ENCODE data around the gene SIGLEC7. TPM values are rescaled to one million over a fixed set of nuclear protein-coding genes. Genes with fewer than 3 reads are reported as not detected.
A peak's percentile ranks its signal among the peaks of the same experiment; 100 is the strongest.

Gene SIGLEC7
- total RNA-seq, 1 donor = not detected

DNA sequence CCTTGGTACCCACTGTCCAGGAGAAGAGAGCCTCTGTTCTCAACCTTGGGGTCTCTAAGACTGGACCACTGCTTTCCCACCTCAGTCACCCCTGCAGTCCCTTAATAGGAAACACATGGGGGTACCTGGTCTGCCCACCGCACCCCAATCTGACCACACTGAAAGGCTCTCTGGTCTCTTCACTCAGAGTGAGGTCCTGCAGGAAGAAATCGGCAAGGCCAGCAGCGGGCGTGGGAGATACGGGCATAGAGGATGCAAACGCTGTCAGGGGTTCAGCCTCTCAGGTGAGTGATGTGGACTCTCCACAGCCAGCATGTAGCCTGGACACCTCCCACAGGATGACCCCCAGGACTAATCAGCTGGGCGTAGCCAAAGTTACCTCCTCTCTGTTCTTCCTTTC is 13.9 kb upstream of the SIGLEC7 start:
- H3K4me2 ChIP-seq (ENCODE audit: insufficient read depth, low read length) = no peak overlapping the region
- H3K9me3 ChIP-seq (ENCODE audit: low read depth, low read length) = no peaks in the 10 kb centered on the region
- no peak overlapping the region for H3K4me3 ChIP-seq (ENCODE audit: insufficient read depth, low read length)
- H3K27ac ChIP-seq (ENCODE audit: low read depth, low read length) = no peak overlapping the region
- TF ChIP-seq, protein P1, sequence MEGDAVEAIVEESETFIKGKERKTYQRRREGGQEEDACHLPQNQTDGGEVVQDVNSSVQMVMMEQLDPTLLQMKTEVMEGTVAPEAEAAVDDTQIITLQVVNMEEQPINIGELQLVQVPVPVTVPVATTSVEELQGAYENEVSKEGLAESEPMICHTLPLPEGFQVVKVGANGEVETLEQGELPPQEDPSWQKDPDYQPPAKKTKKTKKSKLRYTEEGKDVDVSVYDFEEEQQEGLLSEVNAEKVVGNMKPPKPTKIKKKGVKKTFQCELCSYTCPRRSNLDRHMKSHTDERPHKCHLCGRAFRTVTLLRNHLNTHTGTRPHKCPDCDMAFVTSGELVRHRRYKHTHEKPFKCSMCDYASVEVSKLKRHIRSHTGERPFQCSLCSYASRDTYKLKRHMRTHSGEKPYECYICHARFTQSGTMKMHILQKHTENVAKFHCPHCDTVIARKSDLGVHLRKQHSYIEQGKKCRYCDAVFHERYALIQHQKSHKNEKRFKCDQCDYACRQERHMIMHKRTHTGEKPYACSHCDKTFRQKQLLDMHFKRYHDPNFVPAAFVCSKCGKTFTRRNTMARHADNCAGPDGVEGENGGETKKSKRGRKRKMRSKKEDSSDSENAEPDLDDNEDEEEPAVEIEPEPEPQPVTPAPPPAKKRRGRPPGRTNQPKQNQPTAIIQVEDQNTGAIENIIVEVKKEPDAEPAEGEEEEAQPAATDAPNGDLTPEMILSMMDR (IDR thresholded peaks at IDR 0.05; ENCODE audit: extremely low read depth, low read depth, low read length) = no peak
- no peak overlapping the region for H2AFZ ChIP-seq (ENCODE audit: low read length)
- H3K36me3 ChIP-seq (ENCODE audit: insufficient read depth, low read length) = no peaks in the 10 kb centered on the region
- no peaks in the 10 kb centered on the region for H4K20me1 ChIP-seq (ENCODE audit: insufficient read depth, low read length)
- H3K27me3 ChIP-seq (ENCODE audit: insufficient read depth, low read length) = peaks cover 4% of the 10 kb centered on the region
- no peak for DNase-seq (ENCODE audit: insufficient read length, low spot score, missing footprints)
- no peaks in the 10 kb centered on the region for H3K79me2 ChIP-seq (ENCODE audit: insufficient read depth, low read length)
- peaks cover 8% of the 10 kb centered on the region for H3K4me1 ChIP-seq (ENCODE audit: insufficient read depth, low read length)

DNA sequence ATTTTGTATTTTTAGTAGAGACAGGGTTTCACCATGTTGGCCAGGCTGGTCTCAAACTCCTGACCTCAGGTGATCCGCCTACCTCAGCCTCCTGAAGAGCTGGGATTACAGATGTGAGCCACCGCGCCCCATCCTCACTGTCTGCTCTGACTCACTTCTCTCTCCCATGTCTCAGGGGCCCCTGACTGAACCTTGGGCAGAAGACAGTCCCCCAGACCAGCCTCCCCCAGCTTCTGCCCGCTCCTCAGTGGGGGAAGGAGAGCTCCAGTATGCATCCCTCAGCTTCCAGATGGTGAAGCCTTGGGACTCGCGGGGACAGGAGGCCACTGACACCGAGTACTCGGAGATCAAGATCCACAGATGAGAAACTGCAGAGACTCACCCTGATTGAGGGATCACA is 12.4 kb upstream of the SIGLEC7 start:
- Histone ChIP-seq H3K79me2 (ENCODE audit: insufficient read depth, low read length) (no peaks in the 10 kb centered on the region), H3K27me3 (ENCODE audit: insufficient read depth, low read length) (peaks cover 4% of the 10 kb centered on the region), H3K9me3 (ENCODE audit: low read depth, low read length) (no peaks in the 10 kb centered on the region), H3K4me3 (ENCODE audit: insufficient read depth, low read length) (no peak overlapping the region), H4K20me1 (ENCODE audit: insufficient read depth, low read length) (no peaks in the 10 kb centered on the region), H3K27ac (ENCODE audit: low read depth, low read length) (no peak overlapping the region), H2AFZ (ENCODE audit: low read length) (no peak overlapping the region), H3K36me3 (ENCODE audit: insufficient read depth, low read length) (no peaks in the 10 kb centered on the region), H3K4me1 (ENCODE audit: insufficient read depth, low read length) (peaks cover 8% of the 10 kb centered on the region), H3K4me2 (ENCODE audit: insufficient read depth, low read length) (no peak overlapping the region)
- no peak for DNase-seq (ENCODE audit: insufficient read length, low spot score, missing footprints)
- TF ChIP-seq, protein P1 (IDR thresholded peaks at IDR 0.05; ENCODE audit: extremely low read depth, low read depth, low read length) = no peak

DNA sequence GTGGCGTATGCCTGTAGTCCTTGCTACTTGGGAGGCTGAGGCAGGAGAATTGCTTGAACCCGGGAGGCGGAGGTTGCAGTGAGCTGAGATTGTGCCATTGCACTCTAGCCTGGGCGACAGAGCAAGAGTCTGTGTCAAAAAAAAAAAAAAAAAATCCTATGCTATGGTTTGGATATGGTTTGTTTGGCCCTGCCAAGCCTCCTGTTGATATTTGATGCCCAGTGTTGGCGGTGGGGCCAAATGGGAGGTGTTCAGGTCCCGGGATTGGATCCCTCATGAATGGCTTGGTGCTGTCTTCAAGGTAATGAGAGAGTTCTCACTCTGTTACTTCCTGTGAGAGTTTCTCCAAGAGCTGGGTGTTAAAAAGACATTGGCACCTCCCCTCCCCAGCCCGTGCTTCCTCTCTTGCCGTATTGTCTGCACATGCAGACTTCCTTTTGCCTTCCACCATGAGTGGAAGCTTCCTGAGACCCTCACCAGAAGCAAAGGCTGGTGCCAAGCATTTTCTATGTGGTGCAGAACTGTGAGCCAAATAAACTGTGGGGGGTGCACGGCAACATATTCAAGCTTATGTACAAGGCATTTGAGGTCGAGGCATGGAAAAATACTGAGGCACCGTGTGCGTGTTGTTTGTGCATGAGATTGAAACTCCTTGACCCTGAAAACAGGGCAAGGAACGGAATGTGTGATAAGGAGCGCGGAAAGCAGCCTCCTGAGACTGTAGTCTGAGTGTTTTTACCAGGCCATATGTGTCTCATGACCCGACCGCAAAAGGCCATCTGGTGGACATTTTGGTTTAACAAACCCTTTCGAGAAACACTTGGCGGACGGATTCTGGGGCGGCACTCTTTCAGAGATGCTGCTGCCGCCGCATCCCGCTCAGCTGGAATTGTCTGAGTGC is 10.1 kb upstream of the SIGLEC7 start:
- H3K27ac ChIP-seq (ENCODE audit: low read depth, low read length) = no peak overlapping the region

DNA sequence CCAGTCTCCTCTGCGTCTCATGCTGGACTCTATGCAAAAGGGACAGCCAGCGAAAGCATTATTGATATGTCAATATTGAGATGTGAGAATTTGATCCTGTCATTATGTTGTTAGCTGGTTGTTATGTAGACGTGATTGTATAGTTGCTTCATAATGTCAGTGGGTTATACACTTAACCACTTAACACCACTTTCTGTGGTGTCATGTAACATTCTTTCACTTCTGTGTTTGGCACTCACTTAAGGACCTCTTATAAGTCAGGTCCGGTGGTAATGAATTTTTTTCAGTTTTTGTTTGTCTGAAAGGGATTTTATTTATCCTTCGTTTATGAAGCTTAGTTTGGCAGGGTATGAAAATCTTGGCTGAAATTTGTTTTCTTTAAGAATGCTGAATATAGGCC is 7.1 kb upstream of the SIGLEC7 start:
- peaks cover 8% of the 10 kb centered on the region for H3K27me3 ChIP-seq (ENCODE audit: insufficient read depth, low read length)
- H2AFZ ChIP-seq (ENCODE audit: low read length) = no peak overlapping the region
- H3K79me2 ChIP-seq (ENCODE audit: insufficient read depth, low read length) = no peaks in the 10 kb centered on the region
- no peak overlapping the region for H3K4me3 ChIP-seq (ENCODE audit: insufficient read depth, low read length)
- H3K4me2 ChIP-seq (ENCODE audit: insufficient read depth, low read length) = no peak overlapping the region
- TF ChIP-seq, protein P1 (IDR thresholded peaks at IDR 0.05; ENCODE audit: extremely low read depth, low read depth, low read length) = no peak
- peaks cover 5% of the 10 kb centered on the region for H3K4me1 ChIP-seq (ENCODE audit: insufficient read depth, low read length)
- H3K9me3 ChIP-seq (ENCODE audit: low read depth, low read length) = no peaks in the 10 kb centered on the region
- DNase-seq (ENCODE audit: insufficient read length, low spot score, missing footprints) = no peak
- no peaks in the 10 kb centered on the region for H4K20me1 ChIP-seq (ENCODE audit: insufficient read depth, low read length)
- no peak overlapping the region for H3K27ac ChIP-seq (ENCODE audit: low read depth, low read length)
- no peaks in the 10 kb centered on the region for H3K36me3 ChIP-seq (ENCODE audit: insufficient read depth, low read length)

More for the DNA sequence above, 10.1 kb upstream of the SIGLEC7 start:
- Histone ChIP-seq H3K9me3 (ENCODE audit: low read depth, low read length) (no peaks in the 10 kb centered on the region), H3K4me3 (ENCODE audit: insufficient read depth, low read length) (no peak overlapping the region), H3K27me3 (ENCODE audit: insufficient read depth, low read length) (peaks cover 2% of the 10 kb centered on the region), H4K20me1 (ENCODE audit: insufficient read depth, low read length) (no peaks in the 10 kb centered on the region), H2AFZ (ENCODE audit: low read length) (peak overlapping the region; percentile 42), H3K4me1 (ENCODE audit: insufficient read depth, low read length) (peaks cover 10% of the 10 kb centered on the region), H3K4me2 (ENCODE audit: insufficient read depth, low read length) (peak overlapping the region; percentile 27), H3K79me2 (ENCODE audit: insufficient read depth, low read length) (no peaks in the 10 kb centered on the region), H3K36me3 (ENCODE audit: insufficient read depth, low read length) (no peaks in the 10 kb centered on the region)
- TF ChIP-seq, protein P1 (IDR thresholded peaks at IDR 0.05; ENCODE audit: extremely low read depth, low read depth, low read length) = no peak
- no peak for DNase-seq (ENCODE audit: insufficient read length, low spot score, missing footprints)

Measured in osteoblast (primary cell).